HL-60 (cell line): ENCODE data around the gene KAT6B.

Experiments used
- CTCF ChIP-seq: IDR thresholded peaks from one replicate; pipeline ENCODE4 v1.5.1; 2011; ENCODE audit warnings: low read length, control low read depth, inconsistent platforms; ENCODE audit not compliant: insufficient read depth
- POLR2AphosphoS5 ChIP-seq: IDR thresholded peaks from 2 replicates; pipeline ENCODE4 v1.6.1; 2012; ENCODE audit warnings: low read depth

- TF ChIP-seq CTCF: no peak
- no peak for TF ChIP-seq POLR2AphosphoS5
Measured at GRCh38 chr10:75076348-75076747, 249.9 kb downstream of the KAT6B start.
